ENCODE measurements around the gene HDAC7. TPM values are rescaled to one million over a fixed set of nuclear protein-coding genes. Genes with fewer than 3 reads are reported as not detected.
A peak's percentile ranks its signal among the peaks of the same experiment; 100 is the strongest.

Gene HDAC7
- total RNA-seq, 1 experiment from 2014 or later = 44.2 TPM

GRCh38 chr12:47832263-47832933, 12.7 kb upstream of the HDAC7 start:
- Histone ChIP-seq H3K4me3 (ENCODE audit: low read length) (no peak overlapping the region), H3K9me2 (replicated peaks; ENCODE audit: low read length) (no peaks in the 10 kb centered on the region), H2AFZ (ENCODE audit: low read length) (no peak overlapping the region), H3K36me3 (ENCODE audit: low read depth, low read length) (no peaks in the 10 kb centered on the region), H4K20me1 (ENCODE audit: low read length) (no peaks in the 10 kb centered on the region), H3F3A (ENCODE audit: low read length, unreplicated experiment) (no peaks in the 10 kb centered on the region), H3K9me3 (ENCODE audit: low read length) (no peaks in the 10 kb centered on the region), H3K4me1 (ENCODE audit: insufficient read depth, low read length) (peaks cover 39% of the 10 kb centered on the region), H3K9ac (ENCODE audit: low read length) (no peak overlapping the region), H3K79me2 (ENCODE audit: low read length) (no peaks in the 10 kb centered on the region), H3K27ac (ENCODE audit: low read length) (no peak overlapping the region), H3K4me2 (ENCODE audit: low read length) (no peak overlapping the region), H3K27me3 (ENCODE audit: low read length) (no peaks in the 10 kb centered on the region)
- ChIA-PET CTCF (no interaction called here), POLR2A (ENCODE audit: unreplicated experiment) (no interaction called here)
- TF ChIP-seq EZH2 (IDR thresholded peaks at IDR 0.05; ENCODE audit: low read length, unreplicated experiment) (no peak), CTCF (conservative IDR thresholded peaks at IDR 0.05; ENCODE audit: low read depth, low read length) (no peak), EZH2phosphoT487 (IDR thresholded peaks at IDR 0.05; ENCODE audit: borderline replicate concordance, low read length) (no peak)
- intact Hi-C loops (cut with micrococcal nuclease) = no loop called here
- no peak for ATAC-seq
- no TSS peak for BruUV-seq (replicated peaks)
- no peak for DNase-seq

GRCh38 chr12:47829584-47829983, 9.9 kb upstream of the HDAC7 start:
- no peaks in the 10 kb centered on the region for H3K9me3 ChIP-seq (ENCODE audit: low read length)
- no TSS peak for BruUV-seq (replicated peaks)
- peaks cover 38% of the 10 kb centered on the region for H3K4me1 ChIP-seq (ENCODE audit: insufficient read depth, low read length)
- H3K27me3 ChIP-seq (ENCODE audit: low read length) = no peaks in the 10 kb centered on the region
- ATAC-seq (no peak), DNase-seq (no peak)
- H3K27ac ChIP-seq (ENCODE audit: low read length) = 0 out of 2 replicates have a peak overlapping the region, but pooled peaks have one; percentile 23
- intact Hi-C loops (cut with micrococcal nuclease) = loop anchor here (10.0 kb wide), 1 partner anchor 115 kb away; no protein-coding TSS in a partner anchor
- H2AFZ ChIP-seq (ENCODE audit: low read length) = peak overlapping the region; percentile 83
- no peak overlapping the region for H3K9ac ChIP-seq (ENCODE audit: low read length)
- H3K4me2 ChIP-seq (ENCODE audit: low read length) = peak overlapping the region; percentile 70
- no peaks in the 10 kb centered on the region for H3K79me2 ChIP-seq (ENCODE audit: low read length)
- ChIA-PET POLR2A (ENCODE audit: unreplicated experiment) (interaction anchor here (0.7 kb wide), 1 partner anchor 16 kb away, joined by 3 read pairs; no protein-coding TSS in a partner anchor), CTCF (interaction anchor here (0.5 kb wide), 1 partner anchor 13 kb away, joined by 3 read pairs; no protein-coding TSS in a partner anchor)
- no peaks in the 10 kb centered on the region for H4K20me1 ChIP-seq (ENCODE audit: low read length)
- no peaks in the 10 kb centered on the region for H3K9me2 ChIP-seq (replicated peaks; ENCODE audit: low read length)
- no peaks in the 10 kb centered on the region for H3K36me3 ChIP-seq (ENCODE audit: low read depth, low read length)
- H3K4me3 ChIP-seq (ENCODE audit: low read length) = peak overlapping the region; percentile 20; the same call in 1 of the 2 replicates
- TF ChIP-seq EZH2 (IDR thresholded peaks at IDR 0.05; ENCODE audit: low read length, unreplicated experiment) (no peak), EZH2phosphoT487 (IDR thresholded peaks at IDR 0.05; ENCODE audit: borderline replicate concordance, low read length) (no peak), CTCF (conservative IDR thresholded peaks at IDR 0.05; ENCODE audit: low read depth, low read length) (no peak)
- peaks cover 4% of the 10 kb centered on the region for H3F3A ChIP-seq (ENCODE audit: low read length, unreplicated experiment)

- no peak overlapping the region for H3K9ac ChIP-seq (ENCODE audit: low read length)
- TF ChIP-seq EZH2 (IDR thresholded peaks at IDR 0.05; ENCODE audit: low read length, unreplicated experiment) = no peak
- no peak for TF ChIP-seq CTCF (conservative IDR thresholded peaks at IDR 0.05; ENCODE audit: low read depth, low read length)
- TF ChIP-seq EZH2phosphoT487 (IDR thresholded peaks at IDR 0.05; ENCODE audit: borderline replicate concordance, low read length) = no peak
- no peaks in the 10 kb centered on the region for H3K79me2 ChIP-seq (ENCODE audit: low read length)
- no peaks in the 10 kb centered on the region for H3K9me2 ChIP-seq (replicated peaks; ENCODE audit: low read length)
- no peaks in the 10 kb centered on the region for H3K36me3 ChIP-seq (ENCODE audit: low read depth, low read length)
- BruUV-seq (replicated peaks) = no TSS peak
- H4K20me1 ChIP-seq (ENCODE audit: low read length) = no peaks in the 10 kb centered on the region
- H3K27me3 ChIP-seq (ENCODE audit: low read length) = no peaks in the 10 kb centered on the region
- H3K27ac ChIP-seq (ENCODE audit: low read length) = peak overlapping the region; percentile 23
- H3K4me3 ChIP-seq (ENCODE audit: low read length) = peak overlapping the region; percentile 20; the same call in 1 of the 2 replicates
- DNase-seq (peak; percentile 90), ATAC-seq (peak; percentile 77)
- H3K4me1 ChIP-seq (ENCODE audit: insufficient read depth, low read length) = peaks cover 44% of the 10 kb centered on the region
- peak overlapping the region; percentile 70 for H3K4me2 ChIP-seq (ENCODE audit: low read length)
- H3F3A ChIP-seq (ENCODE audit: low read length, unreplicated experiment) = peaks cover 4% of the 10 kb centered on the region
- intact Hi-C loops (cut with micrococcal nuclease) = loop anchor here (10.0 kb wide), 1 partner anchor 116 kb away; no protein-coding TSS in a partner anchor
- H2AFZ ChIP-seq (ENCODE audit: low read length) = peak overlapping the region; percentile 83
- CTCF ChIA-PET = interaction anchor here (0.5 kb wide), 1 partner anchor 13 kb away, joined by 3 read pairs; no protein-coding TSS in a partner anchor
- POLR2A ChIA-PET (ENCODE audit: unreplicated experiment) = interaction anchor here (0.7 kb wide), 1 partner anchor 15 kb away, joined by 3 read pairs; no protein-coding TSS in a partner anchor
- no peaks in the 10 kb centered on the region for H3K9me3 ChIP-seq (ENCODE audit: low read length)
These were observed 9.3 kb upstream of the HDAC7 start for GRCh38 chr12:47828976-47829482.

Measured in PC-3 (cell line).